Measurements from ENCODE around the gene ATOH8. TPM values are rescaled to one million over a fixed set of nuclear protein-coding genes. Genes with fewer than 3 reads are reported as not detected.

Gene ATOH8
- total and polyA plus RNA-seq, 4 donors: 38.6 to 63.3 (median 50.5) TPM

- no peak for TF ChIP-seq CTCF (IDR thresholded peaks at IDR 0.05; ENCODE audit: control extremely low read depth, extremely low read depth)
- 39 to 78% methylated on average over 13 of the region's 13 CpGs for WGBS, 2 donors
- Histone ChIP-seq H3K4me1 (ENCODE audit: control insufficient read depth in 5 of 5, insufficient read depth in 5 of 5, low read length in 5 of 5) (peaks cover 0 to 24% (median 11%) of the 10 kb centered on the region in 5 donors), H3K4me3 (no peak overlapping the region), H3K27ac (ENCODE audit: low read depth in 1 of 2, low read length in 1 of 2) (peak overlapping the region in 1 of 2 donors; percentile 10), H3K27me3 (ENCODE audit: control insufficient read depth in 3 of 3, insufficient read depth in 3 of 3, low read length in 2 of 3) (no peaks in the 10 kb centered on the region), H3K9me3 (ENCODE audit: control insufficient read depth in 4 of 4, insufficient read depth in 3 of 4, low read length in 3 of 4) (no peaks in the 10 kb centered on the region), H3K9ac (ENCODE audit: insufficient read depth in 1 of 2, low read length in 2 of 2) (no peak overlapping the region), H3K36me3 (ENCODE audit: control insufficient read depth in 4 of 4, insufficient read depth in 4 of 4, low read length in 4 of 4) (no peaks in the 10 kb centered on the region)
- no peak for DNase-seq
- no peak for ATAC-seq (ENCODE audit: insufficient read depth, low FRiP score)
Observed at GRCh38 chr2:85716346-85716914, 37.4 kb upstream of the ATOH8 start.

- 75% methylated on average over 15 of the region's 15 CpGs for WGBS, 2 donors
- no peak for TF ChIP-seq CTCF (IDR thresholded peaks at IDR 0.05; ENCODE audit: control extremely low read depth, extremely low read depth)
- Histone ChIP-seq H3K36me3 (ENCODE audit: control insufficient read depth in 4 of 4, insufficient read depth in 4 of 4, low read length in 4 of 4) (no peaks in the 10 kb centered on the region), H3K9ac (ENCODE audit: insufficient read depth in 1 of 2, low read length in 2 of 2) (no peak overlapping the region), H3K4me3 (no peak overlapping the region), H3K27me3 (ENCODE audit: control insufficient read depth in 3 of 3, insufficient read depth in 3 of 3, low read length in 2 of 3) (no peaks in the 10 kb centered on the region), H3K4me1 (ENCODE audit: control insufficient read depth in 5 of 5, insufficient read depth in 5 of 5, low read length in 5 of 5) (peaks cover 0 to 21% (median 7%) of the 10 kb centered on the region in 5 donors), H3K27ac (ENCODE audit: low read depth in 1 of 2, low read length in 1 of 2) (peak overlapping the region in 1 of 2 donors; percentile 41), H3K9me3 (ENCODE audit: control insufficient read depth in 4 of 4, insufficient read depth in 3 of 4, low read length in 3 of 4) (no peaks in the 10 kb centered on the region)
- no peak for DNase-seq
- no peak for ATAC-seq (ENCODE audit: insufficient read depth, low FRiP score)
Observed at GRCh38 chr2:85717308-85718008, 36.3 kb upstream of the ATOH8 start.

- DNase-seq (peak in 1 of 3 donors; percentile 44), ATAC-seq (ENCODE audit: insufficient read depth, low FRiP score) (no peak)
- 61 to 66% methylated on average over 7 of the region's 7 CpGs for WGBS, 2 donors
- no peak for TF ChIP-seq CTCF (IDR thresholded peaks at IDR 0.05; ENCODE audit: control extremely low read depth, extremely low read depth)
- Histone ChIP-seq H3K9me3 (ENCODE audit: control insufficient read depth in 4 of 4, insufficient read depth in 3 of 4, low read length in 3 of 4) (no peaks in the 10 kb centered on the region), H3K4me1 (ENCODE audit: control insufficient read depth in 5 of 5, insufficient read depth in 5 of 5, low read length in 5 of 5) (peaks cover 0 to 16% (median 3%) of the 10 kb centered on the region in 5 donors), H3K4me3 (no peak overlapping the region), H3K36me3 (ENCODE audit: control insufficient read depth in 4 of 4, insufficient read depth in 4 of 4, low read length in 4 of 4) (no peaks in the 10 kb centered on the region), H3K9ac (ENCODE audit: insufficient read depth in 1 of 2, low read length in 2 of 2) (no peak overlapping the region), H3K27ac (ENCODE audit: low read depth in 1 of 2, low read length in 1 of 2) (no peak overlapping the region), H3K27me3 (ENCODE audit: control insufficient read depth in 3 of 3, insufficient read depth in 3 of 3, low read length in 2 of 3) (no peaks in the 10 kb centered on the region)
Observed at GRCh38 chr2:85718009-85718391, 35.8 kb upstream of the ATOH8 start.

Data from lung (tissue), 12 donors.